Hepatocyte (in vitro differentiated cells): ENCODE results near the gene ADAM11. TPM values are rescaled to one million over a fixed set of nuclear protein-coding genes. Genes with fewer than 3 reads are reported as not detected.

Source experiments
- DNase-seq: peaks from one replicate; pipeline ENCODE4 v3.0.0-alpha.2; 2016; ENCODE audit warnings: low spot score
- H2AFZ ChIP-seq: fragments of 200-600 bp; sonication (generic); 2 replicates; pipeline ENCODE4 v1.6.0; 2016; ENCODE audit warnings: antibody characterized with exemption, mild to moderate bottlenecking
- H3K27ac ChIP-seq: fragments of 200-600 bp; sonication (generic); 2 replicates; pipeline ENCODE4 v1.5.1; 2016; ENCODE audit warnings: mild to moderate bottlenecking
- H3K27me3 ChIP-seq: fragments of 200-600 bp; sonication (generic); 2 replicates; pipeline ENCODE4 v1.6.1; 2016
- H3K36me3 ChIP-seq: fragments of 200-600 bp; sonication (generic); replicated peaks from 2 replicates; pipeline ENCODE4 v1.5.1; 2016; ENCODE audit warnings: low read depth; ENCODE audit not compliant: insufficient read depth
- H3K4me1 ChIP-seq: fragments of 200-600 bp; sonication (generic); 2 replicates; pipeline ENCODE4 v1.5.1; 2016; ENCODE audit warnings: mild to moderate bottlenecking, moderate library complexity; ENCODE audit not compliant: insufficient read depth
- H3K4me2 ChIP-seq: fragments of 200-600 bp; sonication (generic); 2 replicates; pipeline ENCODE4 v1.6.0; 2016
- H3K4me3 ChIP-seq: fragments of 200-600 bp; sonication (generic); 2 replicates; pipeline ENCODE4 v1.5.1; 2016; ENCODE audit warnings: mild to moderate bottlenecking
- H3K79me2 ChIP-seq: fragments of 200-600 bp; sonication (generic); 2 replicates; pipeline ENCODE4 v1.6.0; 2017; ENCODE audit warnings: mild to moderate bottlenecking
- H3K9me2 ChIP-seq: fragments of 200-600 bp; sonication (generic); replicated peaks from 2 replicates; pipeline ENCODE4 v1.6.0; 2017; ENCODE audit warnings: mild to moderate bottlenecking; ENCODE audit not compliant: insufficient read depth
- H3K9me3 ChIP-seq: fragments of 200-600 bp; sonication (generic); 2 replicates; pipeline ENCODE4 v1.5.1; 2016; ENCODE audit warnings: low read depth, mild to moderate bottlenecking
- H4K20me1 ChIP-seq: fragments of 200-600 bp; sonication (generic); 2 replicates; pipeline ENCODE4 v1.6.0; 2016; ENCODE audit warnings: mild to moderate bottlenecking; ENCODE audit not compliant: insufficient read depth, poor library complexity, severe bottlenecking
- EZH2 ChIP-seq: fragments of 200-600 bp; sonication (generic); IDR thresholded peaks from 2 replicates; pipeline ENCODE4 v1.6.1; 2016; ENCODE audit warnings: antibody characterized with exemption, mild to moderate bottlenecking, borderline replicate concordance
- EZH2phosphoT487 ChIP-seq: fragments of 200-600 bp; sonication (generic); IDR thresholded peaks from one replicate; pipeline ENCODE4 v1.6.1; 2018; ENCODE audit warnings: antibody characterized with exemption, mild to moderate bottlenecking, low read depth, moderate library complexity; ENCODE audit not compliant: unreplicated experiment, severe bottlenecking
- WGBS: methylation state at CpG from one replicate; pipeline ENCODE4 v1.1.6; 2016; ENCODE audit warnings: low lambda C conversion rate; ENCODE audit errors: missing lambda C conversion rate; 5-methylcytosine and 5-hydroxymethylcytosine counted together
- polyA plus RNA-seq: library from polyadenylated mRNA; unstranded; fragments of >200 nt; fragmentation: Nextera tagmentation; extraction: Ambion mirVana; gene quantifications from 2 replicates; pipeline ENCODE4 v1.2.1, GENCODE V29; 2016
- total RNA-seq: library from RNA; depleted of rRNA; stranded (reverse); fragments of >200 nt; gene quantifications from 2 replicates; pipeline ENCODE4 v1.2.3, GENCODE V29; 2014
- TF ChIP-seq, protein P1 (sequence below): fragments of 200-600 bp; sonication (generic); IDR thresholded peaks from 2 replicates; pipeline ENCODE4 v1.5.1; 2016; ENCODE audit warnings: antibody characterized with exemption, mild to moderate bottlenecking; ENCODE audit not compliant: poor library complexity

ADAM11 gene
- total and polyA plus RNA-seq, 2 experiments from 2014 or later: 0.50 to 0.90 TPM

DNA sequence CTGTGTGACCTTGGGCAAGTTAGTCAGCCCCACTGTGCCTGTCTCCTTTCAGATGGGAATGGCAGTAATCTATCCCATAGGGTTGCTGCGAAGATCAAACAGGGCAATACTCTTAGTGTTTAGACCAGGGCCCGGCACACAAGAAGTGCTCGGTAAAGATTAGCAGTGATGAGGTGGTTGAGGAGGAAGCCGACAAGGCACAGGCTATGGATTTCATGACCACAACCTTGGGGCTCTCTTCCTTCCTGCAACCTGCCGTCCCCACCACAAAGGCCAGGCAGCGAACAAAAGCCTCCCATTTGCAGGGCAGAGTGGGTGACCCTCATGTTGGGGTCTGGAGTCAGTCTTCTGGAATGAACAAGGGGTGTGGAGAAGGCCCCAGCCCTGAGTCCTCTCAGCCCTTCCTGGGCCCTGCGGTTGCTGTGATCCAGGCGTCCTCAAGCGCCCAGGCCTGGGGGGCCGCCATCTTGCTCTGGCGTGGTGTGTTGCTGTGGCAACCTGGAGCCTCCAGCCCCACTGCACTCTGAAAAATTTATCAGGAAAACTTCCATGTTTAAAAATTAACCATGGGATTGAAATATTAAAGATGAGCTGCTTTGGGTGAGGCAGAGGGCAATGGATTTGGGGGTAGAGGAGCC is 9.8 kb downstream of the ADAM11 start:
- H4K20me1 ChIP-seq: no peaks in the 10 kb centered on the region
- H3K27me3 ChIP-seq: no peaks in the 10 kb centered on the region
- 93% methylated on average over 11 of the region's 11 CpGs for WGBS
- no peak overlapping the region for H3K4me3 ChIP-seq
- TF ChIP-seq EZH2: no peak
- no peak for TF ChIP-seq EZH2phosphoT487
- TF ChIP-seq, protein P1, sequence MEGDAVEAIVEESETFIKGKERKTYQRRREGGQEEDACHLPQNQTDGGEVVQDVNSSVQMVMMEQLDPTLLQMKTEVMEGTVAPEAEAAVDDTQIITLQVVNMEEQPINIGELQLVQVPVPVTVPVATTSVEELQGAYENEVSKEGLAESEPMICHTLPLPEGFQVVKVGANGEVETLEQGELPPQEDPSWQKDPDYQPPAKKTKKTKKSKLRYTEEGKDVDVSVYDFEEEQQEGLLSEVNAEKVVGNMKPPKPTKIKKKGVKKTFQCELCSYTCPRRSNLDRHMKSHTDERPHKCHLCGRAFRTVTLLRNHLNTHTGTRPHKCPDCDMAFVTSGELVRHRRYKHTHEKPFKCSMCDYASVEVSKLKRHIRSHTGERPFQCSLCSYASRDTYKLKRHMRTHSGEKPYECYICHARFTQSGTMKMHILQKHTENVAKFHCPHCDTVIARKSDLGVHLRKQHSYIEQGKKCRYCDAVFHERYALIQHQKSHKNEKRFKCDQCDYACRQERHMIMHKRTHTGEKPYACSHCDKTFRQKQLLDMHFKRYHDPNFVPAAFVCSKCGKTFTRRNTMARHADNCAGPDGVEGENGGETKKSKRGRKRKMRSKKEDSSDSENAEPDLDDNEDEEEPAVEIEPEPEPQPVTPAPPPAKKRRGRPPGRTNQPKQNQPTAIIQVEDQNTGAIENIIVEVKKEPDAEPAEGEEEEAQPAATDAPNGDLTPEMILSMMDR: no peak
- no peak overlapping the region for H3K4me2 ChIP-seq
- no peaks in the 10 kb centered on the region for H3K79me2 ChIP-seq
- H3K9me2 ChIP-seq: no peaks in the 10 kb centered on the region
- no peak overlapping the region for H2AFZ ChIP-seq
- no peaks in the 10 kb centered on the region for H3K9me3 ChIP-seq
- DNase-seq: no peak
- no peaks in the 10 kb centered on the region for H3K36me3 ChIP-seq
- H3K4me1 ChIP-seq: no peaks in the 10 kb centered on the region
- H3K27ac ChIP-seq: no peak overlapping the region

DNA sequence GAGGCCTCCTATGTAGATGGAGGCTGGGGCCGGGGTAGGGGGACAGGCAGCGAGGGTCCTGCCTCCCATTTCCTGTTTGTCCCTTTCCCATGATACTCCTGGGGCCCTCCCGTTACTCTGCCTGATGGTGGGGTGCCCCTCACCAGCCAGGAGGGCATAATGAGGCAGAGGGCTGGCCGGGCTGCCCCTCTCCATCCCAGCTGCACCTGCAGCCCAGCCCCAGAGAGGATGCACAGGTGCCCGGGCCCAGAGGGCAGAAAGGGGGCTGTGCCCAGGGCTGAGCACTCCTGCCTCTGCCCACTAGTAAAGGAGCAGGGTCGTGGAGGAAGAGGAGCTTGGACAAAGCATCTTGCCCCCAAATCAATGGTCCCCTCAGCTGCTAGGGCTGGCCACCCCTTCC is 10.4 kb downstream of the ADAM11 start:
- Histone ChIP-seq H3K9me2 (no peaks in the 10 kb centered on the region), H3K27me3 (no peaks in the 10 kb centered on the region), H3K9me3 (no peaks in the 10 kb centered on the region), H3K27ac (no peak overlapping the region), H3K4me3 (no peak overlapping the region), H3K4me2 (no peak overlapping the region), H3K79me2 (no peaks in the 10 kb centered on the region), H4K20me1 (no peaks in the 10 kb centered on the region), H2AFZ (no peak overlapping the region), H3K36me3 (no peaks in the 10 kb centered on the region), H3K4me1 (no peaks in the 10 kb centered on the region)
- DNase-seq: no peak
- TF ChIP-seq EZH2 (no peak), EZH2phosphoT487 (no peak)
- TF ChIP-seq, protein P1: no peak
- 74% methylated on average over 5 of the region's 6 CpGs for WGBS

DNA sequence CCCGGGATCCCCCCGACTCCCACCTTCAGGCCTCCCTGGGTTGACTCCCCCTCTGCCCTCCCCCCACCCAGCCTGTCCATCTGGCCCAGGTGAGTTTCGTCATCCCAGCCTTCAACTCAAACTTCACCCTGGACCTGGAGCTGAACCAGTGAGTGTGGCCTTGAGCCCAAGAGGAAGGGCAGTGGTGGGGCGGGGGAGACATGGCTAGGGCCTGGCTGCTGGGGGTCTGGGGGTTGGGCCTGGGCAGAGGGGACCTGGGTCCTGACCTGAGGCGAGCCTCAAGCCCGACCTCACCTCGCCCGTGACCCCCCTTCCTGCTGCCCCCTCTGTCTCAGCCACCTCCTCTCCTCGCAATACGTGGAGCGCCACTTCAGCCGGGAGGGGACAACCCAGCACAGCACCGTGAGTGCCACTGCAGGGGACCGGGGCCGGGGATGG is 10.9 kb downstream of the ADAM11 start:
- Histone ChIP-seq H3K9me3 (no peaks in the 10 kb centered on the region), H3K36me3 (no peaks in the 10 kb centered on the region), H2AFZ (no peak overlapping the region), H3K4me1 (no peaks in the 10 kb centered on the region), H4K20me1 (no peaks in the 10 kb centered on the region), H3K4me3 (no peak overlapping the region), H3K79me2 (no peaks in the 10 kb centered on the region), H3K9me2 (no peaks in the 10 kb centered on the region), H3K27ac (no peak overlapping the region), H3K27me3 (no peaks in the 10 kb centered on the region), H3K4me2 (no peak overlapping the region)
- TF ChIP-seq, protein P1: no peak
- TF ChIP-seq EZH2 (no peak), EZH2phosphoT487 (no peak)
- no peak for DNase-seq
- WGBS: 90% methylated on average over 10 of the region's 15 CpGs
